Measurements from ENCODE around the gene TCERG1. TPM values are rescaled to one million over a fixed set of nuclear protein-coding genes. Genes with fewer than 3 reads are reported as not detected.
A peak's percentile ranks its signal among the peaks of the same experiment; 100 is the strongest.
"Not testable (repeated sequence)": the region's sequence is repeated elsewhere in the genome, so short reads cannot be mapped to it uniquely, and the experiment has no call there.

The TCERG1 gene
- polyA plus RNA-seq, 3 donors = 96.0 to 143 (median 134) TPM

- DNase-seq = no peak
These were observed 68.5 kb downstream of the TCERG1 start for GRCh38 chr5:146515473-146516150.

- DNase-seq = peak; percentile 9
These were observed 69.0 kb downstream of the TCERG1 start, which contains the start of gene GPR151 for GRCh38 chr5:146516151-146516475. Gene GPR151 (minus strand): TSS chr5:146516190. CDS start chr5:146516113, 77 bp downstream.

- no peak for DNase-seq
These were observed 72.4 kb downstream of the TCERG1 start for GRCh38 chr5:146519554-146519953.

DNA sequence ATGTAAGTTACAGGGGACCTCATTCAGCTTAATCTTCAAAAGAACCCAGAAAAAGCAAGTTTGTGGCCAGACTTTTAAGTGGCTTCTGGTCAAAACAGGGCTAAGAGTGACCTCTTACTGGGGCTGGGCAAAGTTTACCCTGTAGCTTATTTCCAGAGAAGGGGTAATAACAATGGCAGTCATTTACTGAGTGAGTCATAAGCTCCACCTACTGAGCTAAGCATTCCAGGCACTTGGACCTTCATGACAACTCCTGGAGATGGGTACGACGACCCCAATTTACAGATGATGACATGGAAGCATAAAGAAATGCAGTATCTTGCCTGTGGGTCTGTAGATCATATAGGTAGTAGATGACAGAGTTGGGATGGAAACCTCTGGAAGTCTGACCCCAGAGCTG, 73.6 kb downstream of the TCERG1 start:
- DNase-seq = no peak

DNA sequence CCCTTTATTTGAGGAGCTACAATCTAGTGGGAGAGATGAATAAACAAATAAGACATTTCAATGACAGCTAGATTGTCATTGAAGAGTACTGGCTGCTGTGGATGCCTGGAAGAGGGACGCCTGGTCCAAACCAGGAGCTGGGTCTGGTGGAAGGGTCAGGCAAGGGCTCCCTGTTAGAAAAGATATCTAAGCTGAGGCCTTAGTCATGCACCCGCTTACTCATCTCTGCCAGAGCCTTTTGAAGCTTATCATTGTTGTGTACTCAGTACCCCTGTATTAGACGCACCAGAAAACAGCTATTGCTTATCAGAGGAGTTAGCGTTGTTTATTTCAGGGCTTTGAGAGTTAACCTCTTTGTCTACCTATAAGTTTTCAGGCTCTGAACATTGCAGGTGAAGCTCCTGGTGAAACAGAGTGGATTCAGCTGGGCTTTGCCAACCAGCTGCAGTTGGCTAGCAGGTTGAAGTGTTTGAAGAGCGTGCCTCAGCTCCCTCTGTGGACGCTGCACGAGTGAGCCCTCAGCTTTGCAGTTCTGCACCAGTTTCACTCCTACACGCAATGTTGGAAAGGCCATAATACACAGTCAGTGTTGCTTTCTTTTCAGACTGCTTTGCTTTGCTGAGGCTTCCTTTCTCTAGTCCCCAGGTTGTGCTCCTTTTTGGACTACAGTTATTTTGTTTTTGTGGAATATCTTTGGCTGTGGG, 74.4 kb downstream of the TCERG1 start:
- DNase-seq = no peak

- DNase-seq = no peak
These were observed 76.6 kb downstream of the TCERG1 start for GRCh38 chr5:146523698-146524097.

GRCh38 chr5:146527785-146528184, 80.7 kb downstream of the TCERG1 start:
- DNase-seq = no peak

DNA sequence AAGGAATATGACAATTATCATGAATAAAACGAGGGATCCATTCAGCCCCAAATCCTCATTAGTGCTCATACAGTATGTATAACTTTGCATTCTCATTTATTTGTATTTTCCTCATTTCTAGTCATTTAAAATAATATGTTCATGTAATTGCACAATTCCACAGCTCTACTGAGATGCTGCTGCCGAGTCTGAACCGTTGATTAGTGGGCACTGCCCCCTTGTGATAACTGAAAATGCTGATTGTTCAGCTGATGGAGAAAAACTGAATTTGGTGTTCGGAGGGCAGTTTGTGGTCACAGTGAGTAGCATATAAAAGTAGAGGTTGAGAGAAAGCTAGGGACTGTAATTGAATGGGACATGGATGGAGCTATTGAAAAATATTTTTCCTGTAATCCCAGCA, 81.1 kb downstream of the TCERG1 start:
- no peak for DNase-seq

- DNase-seq = no peak
These were observed 82.9 kb downstream of the TCERG1 start for GRCh38 chr5:146529984-146530383.

- DNase-seq = peak; percentile 58
These were observed 86.2 kb downstream of the TCERG1 start for GRCh38 chr5:146533260-146533857.

DNA sequence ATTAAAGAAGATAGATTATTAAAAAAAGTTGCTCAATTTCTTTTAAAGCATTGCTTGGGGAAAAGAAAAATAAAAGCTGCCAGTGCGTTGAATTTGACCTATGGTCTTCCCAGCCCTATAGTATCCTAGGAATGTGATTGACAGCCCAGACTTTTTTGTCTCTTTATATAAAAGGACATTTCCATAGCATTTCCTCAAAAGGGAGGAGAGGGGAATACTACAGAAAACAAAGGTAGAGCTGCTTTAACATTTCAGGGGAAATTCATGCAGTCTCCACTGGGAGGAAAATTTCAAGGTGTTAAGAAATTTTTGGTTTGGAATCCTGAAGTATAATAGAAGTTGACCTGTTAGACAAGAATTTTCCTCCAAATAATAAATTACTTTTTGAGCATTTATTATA, 86.7 kb downstream of the TCERG1 start:
- DNase-seq = no peak

DNA sequence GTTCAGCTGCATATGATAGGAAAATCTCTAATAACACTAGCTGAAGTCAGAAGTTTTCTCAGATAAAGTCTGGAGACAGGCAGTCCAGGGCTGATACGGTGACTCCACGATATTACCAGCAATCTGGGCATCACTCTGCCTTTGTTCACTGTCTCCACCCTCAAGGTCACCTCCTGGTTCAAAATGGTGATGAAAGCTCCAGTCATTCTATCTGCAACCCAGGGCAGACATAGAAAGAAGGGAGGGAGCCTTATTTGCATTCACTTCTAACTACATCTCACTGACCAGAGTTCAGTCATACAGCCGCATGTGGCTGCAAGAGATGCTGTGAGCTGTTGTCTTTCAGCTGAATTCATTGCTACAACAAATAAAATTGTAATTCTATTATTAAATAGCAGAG, 91.3 kb downstream of the TCERG1 start:
- no peak for DNase-seq

DNA sequence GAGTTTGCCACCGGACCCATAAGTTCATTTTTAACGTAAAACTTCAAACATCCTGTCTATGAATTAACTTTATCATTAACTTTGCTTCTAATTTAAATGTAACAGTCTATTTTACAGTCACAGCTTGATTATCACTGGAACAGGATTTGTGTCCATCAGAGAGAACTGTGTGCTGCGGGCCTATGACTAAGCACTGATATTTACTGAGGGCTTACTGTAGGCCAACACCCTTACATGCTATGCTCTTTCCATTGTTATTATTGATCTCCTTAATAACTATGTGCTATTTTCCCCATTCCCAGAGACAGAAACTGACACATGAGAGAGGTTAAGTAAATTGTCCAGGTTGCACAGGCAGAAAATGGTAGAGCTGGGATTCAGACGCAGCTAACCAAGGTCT, 92.8 kb downstream of the TCERG1 start:
- DNase-seq = no peak

GRCh38 chr5:146540414-146540813, 93.3 kb downstream of the TCERG1 start:
- DNase-seq = no peak

GRCh38 chr5:146541958-146542849, 95.1 kb downstream of the TCERG1 start:
- DNase-seq = peak; percentile 29

- DNase-seq = no peak
These were observed 97.1 kb downstream of the TCERG1 start for GRCh38 chr5:146544232-146544631.

- DNase-seq = no peak
These were observed 101.8 kb downstream of the TCERG1 start for GRCh38 chr5:146548781-146549449.

DNA sequence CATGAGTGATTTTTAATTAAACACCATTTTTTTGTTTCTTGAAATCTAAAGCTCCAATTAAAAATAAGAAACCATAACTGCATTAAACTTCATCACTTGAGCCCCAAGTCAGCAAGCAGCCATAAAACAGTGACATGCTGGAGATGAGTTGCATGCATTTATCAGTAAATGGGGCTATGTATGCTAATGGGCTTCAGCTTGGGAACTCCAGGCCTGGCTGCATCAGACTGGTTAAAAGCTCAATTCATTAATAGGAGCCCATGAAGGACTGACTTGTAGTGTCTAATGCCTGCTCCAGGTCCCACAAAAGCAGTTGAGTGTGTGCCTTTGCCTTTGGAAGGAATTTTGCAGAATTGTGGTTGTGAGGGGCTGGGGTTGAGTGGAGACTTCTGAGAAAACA, 102.5 kb downstream of the TCERG1 start:
- no peak for DNase-seq

GRCh38 chr5:146553446-146553845, 106.3 kb downstream of the TCERG1 start:
- DNase-seq = no peak

GRCh38 chr5:146556884-146557283, 109.8 kb downstream of the TCERG1 start:
- DNase-seq = not testable (repeated sequence)

GRCh38 chr5:146560205-146560812, 113.2 kb downstream of the TCERG1 start:
- DNase-seq = no peak
